CD4-positive, alpha-beta T cell treated with Interleukin-17A for 4 hours (primary cell): ENCODE results near the gene SETDB2.

ENCODE experiments used
- DNase-seq: peaks from one replicate; pipeline ENCODE4 v3.0.0-alpha.2; 2020; ENCODE audit warnings: mixed read lengths

SETDB2 gene

DNA sequence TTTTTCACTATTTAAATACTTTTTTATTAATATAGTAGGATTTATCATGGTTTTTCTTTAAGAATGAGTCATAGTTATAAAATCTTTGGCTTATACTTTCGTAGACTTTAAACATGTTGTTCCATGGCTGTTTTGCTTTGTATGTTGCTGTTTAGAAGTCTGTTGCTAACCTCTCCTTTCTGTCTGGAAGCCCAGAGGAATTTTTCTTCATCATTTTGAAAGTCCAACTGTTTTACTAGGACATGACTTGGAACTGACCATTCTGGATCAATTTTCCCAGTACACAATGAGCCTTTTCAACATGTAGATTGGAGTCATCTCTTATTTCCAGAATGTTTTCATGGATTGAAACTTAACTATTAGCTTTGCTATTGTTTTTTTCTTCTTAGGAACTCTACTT is 8.1 kb upstream of the SETDB2 start:
- no peak for DNase-seq

DNA sequence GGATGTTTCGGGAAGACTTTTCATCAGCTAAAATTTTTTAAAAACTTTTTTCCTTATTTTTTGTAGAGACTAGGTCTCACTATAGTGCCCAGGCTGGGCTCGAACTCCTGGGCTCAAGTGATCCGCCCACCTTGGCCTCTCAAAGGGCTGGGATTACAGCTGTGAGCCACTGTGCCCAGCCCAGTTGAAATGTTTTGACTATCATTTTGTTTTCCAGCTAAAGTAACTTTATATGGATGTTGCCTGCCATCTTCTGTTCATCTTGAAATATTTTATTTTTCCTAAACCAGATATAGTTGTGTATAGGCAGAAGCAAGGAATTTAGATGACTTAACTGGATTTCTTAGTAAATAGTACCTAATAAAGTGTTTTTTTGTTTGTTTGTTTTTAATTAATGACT is 7.2 kb upstream of the SETDB2 start:
- DNase-seq: no peak

DNA sequence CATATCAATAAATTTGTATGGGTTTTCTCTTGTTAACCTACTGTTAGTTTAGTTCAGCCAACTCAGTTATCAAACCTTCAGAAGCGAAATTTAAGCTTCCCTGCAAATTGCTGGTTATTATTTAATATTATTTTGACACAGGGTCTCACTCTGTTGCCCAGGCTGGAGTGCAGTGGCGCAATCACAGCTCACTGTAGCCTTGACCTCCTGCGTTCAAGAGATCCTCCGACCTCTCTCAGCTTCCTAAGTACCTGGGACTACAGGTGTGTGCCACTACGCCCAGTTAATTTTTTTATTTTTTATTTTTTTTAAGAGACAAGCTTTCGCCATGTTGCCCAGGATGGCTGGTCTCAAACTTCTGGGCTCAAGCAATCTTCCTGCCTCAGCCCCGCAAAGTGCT is 6.4 kb upstream of the SETDB2 start:
- no peak for DNase-seq

DNA sequence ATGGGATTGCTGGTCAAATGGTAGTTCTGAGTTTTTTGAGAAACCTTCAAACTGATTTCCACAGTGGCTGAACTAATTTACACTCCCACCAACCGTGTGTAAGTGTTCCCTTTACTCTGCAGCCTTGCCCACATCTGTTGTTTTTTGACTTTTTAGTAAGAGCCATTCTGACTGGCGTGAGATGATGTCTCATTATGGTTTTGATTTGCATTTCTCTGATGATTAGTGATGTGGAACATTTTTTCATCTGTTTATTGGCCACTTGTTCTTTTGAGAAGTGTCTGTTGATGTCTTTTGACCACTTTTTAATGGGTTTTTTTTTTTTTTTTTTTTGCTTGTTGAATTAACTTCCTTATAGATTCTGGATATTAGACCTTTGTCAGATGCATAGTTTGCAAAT is 4.5 kb upstream of the SETDB2 start:
- no peak for DNase-seq

DNA sequence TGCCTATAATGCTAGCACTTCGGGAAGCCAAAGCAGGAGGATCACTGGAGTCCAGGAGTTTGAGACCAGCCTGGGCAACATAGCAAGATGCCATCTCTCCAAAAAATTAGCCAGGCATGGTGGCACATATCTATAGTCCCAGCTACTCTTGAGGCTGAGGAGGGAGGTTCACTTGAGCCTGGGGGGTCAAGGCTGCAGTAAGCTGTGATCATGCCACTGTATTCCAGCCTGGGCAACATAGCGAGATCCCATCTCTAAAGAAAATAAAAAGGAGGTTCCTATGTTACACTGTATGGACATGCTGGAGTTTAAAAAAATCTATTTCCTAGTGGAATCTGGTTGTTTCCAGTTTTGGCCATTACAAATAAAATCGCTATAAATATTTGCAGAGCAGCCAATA is 2.8 kb upstream of the SETDB2 start:
- no peak for DNase-seq

DNA sequence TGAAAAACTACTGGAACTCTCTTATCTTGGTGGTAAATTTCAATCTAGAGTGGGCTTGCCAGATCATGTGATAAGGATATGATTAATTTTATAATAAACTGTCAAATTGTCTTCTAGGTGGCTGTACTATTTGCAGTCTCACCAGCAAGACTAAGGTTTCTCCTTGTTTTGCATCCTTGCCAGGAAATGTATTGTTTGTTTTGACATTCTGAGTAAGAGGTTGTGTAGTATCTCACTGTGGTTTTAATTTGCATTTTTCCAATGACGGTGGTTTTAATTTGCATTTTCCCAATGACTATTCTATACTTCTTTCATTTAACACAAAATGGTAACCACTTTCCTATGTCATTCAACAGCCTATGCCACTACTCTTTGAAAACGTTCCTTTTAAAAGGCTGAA is 2.2 kb upstream of the SETDB2 start:
- DNase-seq: no peak

DNA sequence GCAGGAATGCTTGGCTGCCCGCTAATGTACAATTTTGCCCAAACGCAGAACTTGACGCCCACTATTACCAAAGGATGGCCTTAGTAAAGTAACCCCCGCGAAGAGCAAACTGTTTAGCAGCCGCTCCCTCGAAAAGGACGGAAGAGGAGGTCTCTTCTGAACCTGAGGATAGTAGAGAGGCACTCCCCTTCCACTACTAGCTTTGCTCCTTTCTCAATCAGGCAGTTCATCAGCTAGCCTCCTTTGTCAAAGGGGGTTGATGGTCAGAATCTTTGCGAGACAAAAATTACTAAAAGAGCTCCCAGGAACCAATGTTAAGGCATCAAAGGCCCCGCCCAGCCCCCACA is 744 bp upstream of the SETDB2 start:
- DNase-seq: no peak

DNA sequence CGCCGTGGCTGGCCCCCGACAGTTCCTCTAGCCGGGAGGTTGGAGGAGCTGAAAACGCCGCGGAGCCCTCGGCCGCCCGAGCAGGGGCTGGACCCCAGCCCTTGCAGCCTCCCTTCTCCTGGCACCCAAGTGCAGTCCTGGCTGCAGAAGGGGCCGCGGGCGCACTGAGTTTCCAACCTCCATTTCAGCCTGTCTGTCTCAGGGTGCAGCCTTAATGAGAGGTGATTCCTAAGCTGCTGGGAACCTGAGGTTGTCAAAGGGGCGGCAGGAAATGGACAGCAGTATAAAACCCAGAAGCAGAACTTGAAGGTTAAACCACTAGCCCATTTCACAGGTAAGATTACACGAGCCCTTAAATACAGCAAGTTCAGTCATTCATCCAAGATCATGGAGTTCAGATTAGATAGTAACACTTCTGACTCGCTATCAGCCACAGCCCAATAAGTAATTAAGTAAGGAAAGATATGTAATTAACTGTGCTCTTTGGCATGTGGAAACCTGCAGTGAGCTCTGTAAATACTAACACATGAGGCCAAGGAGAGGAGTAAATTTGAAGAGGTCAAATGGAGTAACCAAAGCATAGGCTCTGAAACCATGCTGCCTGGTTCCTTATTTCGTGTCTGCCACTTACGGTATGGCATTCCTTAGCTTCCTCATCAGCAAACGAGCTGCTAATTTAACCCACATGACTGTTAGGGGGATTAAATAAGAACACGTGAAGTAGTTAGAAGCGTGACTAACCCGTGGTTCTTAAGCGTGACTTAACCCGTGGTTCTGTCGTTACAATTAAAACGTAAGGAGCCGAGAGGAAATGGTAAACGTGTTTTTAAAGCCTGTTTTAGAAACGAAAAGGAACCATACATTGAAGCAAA is 686 bp downstream of the SETDB2 start:
- DNase-seq: peak; percentile 43

DNA sequence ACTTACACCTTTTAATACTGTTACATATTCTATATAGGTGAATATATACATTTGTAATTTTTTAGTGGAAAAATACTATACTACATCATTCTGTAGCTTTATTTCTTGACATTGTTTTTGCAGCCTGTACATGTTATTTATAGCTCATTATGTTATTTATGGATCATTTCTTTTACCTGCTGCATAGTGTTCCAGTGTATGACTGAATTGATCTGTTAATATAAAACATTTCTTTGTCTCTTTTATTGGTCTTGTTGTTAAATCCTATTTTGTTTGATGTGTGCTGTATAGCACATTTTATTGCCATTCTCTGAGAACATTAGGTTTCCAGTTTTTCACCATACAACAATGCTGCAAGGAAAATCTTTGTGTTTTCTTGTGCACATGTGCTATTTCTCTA is 2.4 kb downstream of the SETDB2 start:
- DNase-seq: no peak

DNA sequence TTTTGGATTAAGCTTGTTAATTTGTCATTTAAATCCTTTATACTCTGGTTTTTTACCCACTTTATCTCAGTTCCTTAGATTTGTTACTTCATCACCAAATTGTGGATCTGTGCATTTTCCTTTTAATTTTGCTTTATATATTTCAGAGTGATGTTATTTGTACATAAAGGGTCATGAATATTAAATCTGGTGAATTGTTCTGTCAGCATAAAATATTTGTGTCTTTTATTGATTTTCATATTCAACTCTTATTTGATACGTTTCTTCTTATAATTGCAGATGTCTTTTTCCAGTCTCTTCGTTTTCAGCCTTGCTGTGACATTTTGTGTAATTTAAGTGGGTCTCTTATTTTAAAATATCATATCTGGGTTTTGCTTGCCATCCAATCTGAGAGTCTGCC is 4.7 kb downstream of the SETDB2 start:
- DNase-seq: no peak

DNA sequence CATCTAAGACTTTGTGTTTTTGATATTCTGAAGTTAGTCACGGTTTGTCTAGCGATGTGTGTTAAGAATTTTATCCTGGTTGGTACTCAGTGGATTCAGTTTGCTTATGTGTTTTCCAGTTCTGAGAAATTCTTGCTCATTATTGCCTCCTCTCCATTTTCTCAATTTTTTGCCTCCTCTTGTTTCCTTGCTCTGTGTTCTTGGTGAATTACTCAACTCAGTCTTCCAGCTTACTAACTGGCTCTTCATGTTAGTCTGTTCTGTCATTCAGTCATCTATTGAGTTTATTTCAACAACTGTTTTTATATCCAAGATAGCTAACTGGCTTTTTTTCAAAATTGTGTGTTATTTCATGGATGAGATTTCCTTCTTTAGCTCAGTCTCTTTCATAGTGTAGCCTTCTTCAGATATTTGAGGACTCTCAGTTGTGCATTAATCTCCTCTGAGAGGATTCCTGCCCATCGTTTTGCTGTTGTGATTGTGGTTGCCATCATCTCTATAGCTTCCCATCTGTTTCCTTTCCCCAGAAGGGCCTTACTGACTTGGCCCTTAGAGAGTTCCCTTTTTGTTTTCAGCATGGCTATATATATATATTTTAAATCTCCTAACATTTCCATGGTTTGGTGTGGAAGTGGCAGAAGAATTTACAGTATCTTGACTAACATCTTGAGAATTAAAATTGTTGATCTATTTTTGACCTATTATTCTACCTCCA is 6.2 kb downstream of the SETDB2 start:
- DNase-seq: no peak

DNA sequence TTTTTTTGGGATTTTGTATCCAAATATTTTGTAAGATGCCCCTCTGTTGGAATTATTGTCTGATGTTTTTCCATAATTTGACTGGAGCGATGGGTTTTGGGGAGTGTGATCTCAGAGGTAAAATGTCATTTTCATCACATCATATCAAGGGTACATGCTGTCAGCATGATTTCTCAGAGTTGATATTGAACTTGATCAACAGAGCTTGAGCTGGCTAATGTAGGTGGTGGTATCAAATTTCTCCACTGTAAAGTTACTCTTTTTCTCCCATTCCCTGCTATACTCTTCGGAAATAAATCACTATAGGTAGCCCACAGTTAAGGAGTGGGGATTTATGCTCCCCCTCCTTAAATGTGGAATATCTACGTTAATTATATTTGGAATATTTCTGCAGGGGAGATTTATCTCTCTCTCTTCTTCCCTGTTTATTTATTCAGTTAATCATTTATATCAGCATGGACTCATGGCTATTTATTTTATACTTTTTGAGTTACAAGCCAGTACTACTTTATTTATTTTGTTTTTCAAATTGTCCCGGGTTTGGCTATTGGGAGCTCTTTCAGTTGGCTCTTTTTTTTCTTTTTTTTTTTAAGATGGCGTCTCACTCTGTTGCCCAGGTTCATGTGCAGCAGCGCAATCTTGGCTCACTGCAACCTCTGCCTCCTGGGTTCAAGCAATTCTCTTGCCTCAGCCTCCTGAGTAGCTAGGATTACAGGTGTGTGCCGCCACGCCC is 8.8 kb downstream of the SETDB2 start:
- no peak for DNase-seq

DNA sequence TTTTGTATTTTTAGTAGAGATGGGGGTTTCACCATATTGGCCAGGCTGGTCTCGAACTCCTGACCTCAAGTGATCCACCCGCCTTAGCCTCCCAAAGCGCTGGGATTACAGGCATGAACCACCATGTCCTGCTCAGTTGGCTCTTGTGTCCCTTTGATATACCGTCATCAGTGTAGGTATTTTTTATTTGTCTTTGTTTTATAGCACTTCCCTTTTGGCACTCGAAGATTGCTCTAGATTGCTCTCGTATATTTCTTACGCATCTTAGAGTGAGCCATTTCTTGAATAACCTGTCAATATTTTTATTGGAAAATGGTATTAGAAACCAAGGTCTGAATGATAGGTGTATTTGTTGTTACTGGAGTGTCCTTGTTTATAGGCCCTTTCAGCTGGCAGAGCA is 9.4 kb downstream of the SETDB2 start:
- no peak for DNase-seq

DNA sequence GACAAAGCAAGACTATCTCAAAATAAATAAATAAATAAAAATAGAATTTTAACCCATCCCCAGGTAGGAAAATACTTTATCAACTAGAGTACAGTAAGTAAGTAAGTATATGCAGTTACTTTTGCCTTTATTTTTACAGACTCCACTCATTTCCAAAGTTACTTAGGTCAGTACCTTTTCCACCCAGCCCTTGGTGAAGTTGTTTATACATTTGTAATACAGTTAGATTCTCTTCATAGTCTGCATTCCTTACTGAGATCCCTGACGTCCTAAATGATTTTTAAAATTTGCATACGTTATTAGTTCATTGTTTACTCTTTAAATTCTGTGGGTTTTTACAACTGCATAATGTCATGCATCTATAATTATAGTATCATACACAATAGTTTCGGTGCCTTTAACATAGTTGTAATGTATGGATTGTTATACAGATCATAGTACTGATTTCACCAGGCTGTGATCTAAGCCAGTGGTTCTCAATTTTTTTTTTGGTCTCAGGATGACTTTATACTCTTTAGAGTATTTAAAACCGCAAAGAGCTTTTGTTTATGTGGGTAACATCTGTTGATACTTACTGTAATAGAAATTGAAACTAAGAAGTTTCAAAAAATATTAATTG is 10.4 kb downstream of the SETDB2 start:
- DNase-seq: no peak

DNA sequence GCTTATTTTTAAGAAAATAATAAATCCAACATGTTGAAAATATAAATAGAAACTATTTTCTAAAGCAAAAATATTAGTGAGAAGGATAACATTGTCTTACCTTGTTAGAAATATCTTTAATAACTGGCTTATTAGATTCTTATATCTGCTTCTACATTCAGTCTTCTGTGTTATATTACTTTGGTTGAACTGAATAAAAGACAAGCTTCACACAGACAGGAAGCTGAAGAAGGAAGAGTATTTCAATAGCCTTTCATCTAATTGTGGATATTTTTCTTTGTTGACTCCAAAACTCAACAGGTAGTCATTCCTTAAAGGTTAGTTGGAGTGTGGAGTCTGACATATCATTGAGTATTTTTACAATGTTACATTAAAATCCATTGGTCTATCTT is 10.9 kb downstream of the SETDB2 start:
- DNase-seq: no peak

DNA sequence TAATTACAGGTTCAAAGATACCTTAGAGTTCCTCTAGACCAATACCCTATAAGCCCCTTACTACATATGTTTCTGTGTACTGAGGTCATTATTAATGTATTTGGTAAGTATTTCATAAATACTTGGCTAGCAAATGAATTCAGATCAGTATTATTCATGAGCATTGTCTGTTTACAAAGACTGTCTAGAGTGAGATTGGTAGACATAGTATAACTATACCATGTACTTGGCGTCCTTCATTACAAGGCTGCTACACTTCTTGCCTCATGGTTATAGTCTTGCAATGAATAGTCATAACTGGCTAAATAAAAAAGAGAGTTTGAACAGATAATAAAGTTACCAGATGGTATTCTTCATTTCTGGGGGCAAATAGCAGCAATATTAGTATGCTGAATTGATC is 12.1 kb downstream of the SETDB2 start:
- no peak for DNase-seq

DNA sequence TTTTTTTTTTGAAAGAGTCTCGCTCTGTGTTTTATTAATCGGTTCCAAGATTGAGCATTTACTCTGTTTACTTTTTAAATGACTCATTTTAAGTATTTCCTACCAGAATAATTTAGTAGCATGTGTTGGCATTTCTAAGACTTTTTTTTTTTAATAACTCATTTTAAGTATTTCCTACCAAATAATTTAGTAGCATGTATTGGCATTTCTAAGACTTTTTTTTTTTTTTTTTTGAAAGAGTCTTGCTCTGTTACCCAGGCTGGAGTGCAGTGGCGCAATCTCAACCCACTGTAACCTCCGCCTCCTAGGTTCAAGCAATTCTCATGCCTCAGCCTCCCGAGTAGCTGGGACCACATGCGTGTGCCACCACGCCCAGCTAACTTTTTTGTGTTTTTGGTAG is 13.1 kb downstream of the SETDB2 start:
- no peak for DNase-seq

DNA sequence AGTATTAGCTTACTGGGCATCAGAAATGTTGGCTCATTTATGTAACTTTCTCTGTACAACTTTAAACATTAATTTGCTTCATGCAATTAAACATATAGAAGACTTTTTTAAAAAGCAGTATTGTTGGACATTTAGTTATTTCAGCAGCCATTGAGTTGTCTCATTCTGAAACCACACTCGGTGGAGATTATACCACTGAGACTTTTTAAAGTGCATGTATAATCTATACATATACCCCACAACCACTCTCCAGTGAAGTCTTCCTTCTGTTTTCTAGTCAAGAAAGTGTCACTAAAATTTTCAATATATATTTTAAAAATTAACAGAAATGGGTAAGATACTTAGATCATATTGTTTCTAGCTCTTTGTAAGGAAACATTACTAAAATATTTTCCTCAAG is 15.5 kb downstream of the SETDB2 start:
- DNase-seq: no peak

DNA sequence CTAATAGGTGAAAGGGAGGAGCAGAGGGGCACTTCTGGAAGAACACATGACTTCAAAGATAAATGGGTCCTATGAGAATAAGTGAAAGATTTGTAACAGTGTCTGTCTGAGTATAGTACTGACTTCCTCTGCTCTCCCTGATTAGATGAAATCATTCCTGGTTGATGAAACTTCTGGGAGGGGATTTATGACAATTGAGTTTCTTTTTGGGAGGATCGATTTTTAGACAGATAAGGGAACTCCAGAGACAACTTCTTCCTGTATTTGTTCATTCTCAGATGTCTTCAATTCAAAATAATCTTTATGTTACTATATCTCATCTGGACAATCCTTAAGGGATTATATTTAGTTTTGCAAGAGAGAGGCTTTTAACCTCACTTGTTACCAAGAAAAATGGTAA is 20.0 kb downstream of the SETDB2 start:
- DNase-seq: no peak

DNA sequence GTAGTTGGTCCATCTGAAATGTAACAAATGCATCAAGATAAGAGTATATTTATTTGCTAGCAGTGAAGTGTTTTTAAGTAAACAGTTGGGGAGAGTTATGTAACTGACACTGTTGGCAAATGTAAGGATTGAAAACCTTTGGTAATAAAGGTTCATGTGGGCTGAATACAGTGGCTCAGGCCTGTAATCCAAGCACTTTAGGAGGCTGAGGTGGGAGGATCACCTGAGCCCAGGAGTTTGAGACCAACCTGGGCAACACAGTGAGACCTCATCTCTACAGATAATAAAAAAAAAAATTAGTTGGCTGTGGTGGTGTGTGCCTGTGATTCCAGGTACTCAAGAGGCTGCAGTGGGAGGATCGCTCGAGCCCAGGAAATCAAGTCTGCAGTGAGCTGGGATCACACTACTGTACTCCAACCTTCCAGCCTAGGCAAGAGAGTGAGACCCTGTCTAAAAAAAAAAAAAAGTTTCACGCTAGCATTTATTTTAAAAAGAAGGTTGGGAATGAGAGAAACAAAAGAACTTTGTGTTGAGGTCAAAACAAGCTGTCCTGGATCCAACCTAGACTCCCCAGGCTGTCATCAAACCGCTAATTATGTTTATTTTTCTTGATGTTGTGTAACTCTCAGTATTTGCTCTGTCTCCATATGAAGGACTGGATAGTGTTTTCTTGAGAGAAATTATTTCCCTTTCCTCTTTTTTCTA is 20.7 kb downstream of the SETDB2 start:
- DNase-seq: no peak

DNA sequence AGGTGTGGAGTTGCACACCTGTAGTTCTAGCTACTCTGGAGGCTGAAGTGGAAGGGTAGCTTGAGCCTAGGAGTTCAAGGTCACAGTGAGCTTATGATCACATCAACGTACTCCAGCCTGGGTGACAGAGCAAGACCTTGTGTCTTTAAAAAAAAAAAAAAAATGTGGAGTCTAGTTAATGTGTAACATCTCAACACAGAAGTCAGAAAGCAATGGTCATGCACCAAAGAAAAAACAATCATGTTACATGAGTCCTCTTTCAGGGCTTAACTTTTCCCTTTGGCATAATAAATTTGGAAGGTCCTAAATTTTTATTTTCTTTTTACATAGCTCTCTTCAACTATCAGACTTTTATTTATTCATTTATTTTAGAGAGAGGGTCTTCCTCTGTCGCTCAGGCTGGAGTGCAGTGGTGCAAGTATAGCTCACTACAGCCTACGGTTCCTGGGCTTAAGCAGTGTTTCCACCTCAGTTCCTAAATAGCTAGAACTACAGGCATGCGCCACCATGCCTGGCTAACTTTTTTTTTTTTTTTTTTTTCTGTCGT is 22.3 kb downstream of the SETDB2 start:
- no peak for DNase-seq

DNA sequence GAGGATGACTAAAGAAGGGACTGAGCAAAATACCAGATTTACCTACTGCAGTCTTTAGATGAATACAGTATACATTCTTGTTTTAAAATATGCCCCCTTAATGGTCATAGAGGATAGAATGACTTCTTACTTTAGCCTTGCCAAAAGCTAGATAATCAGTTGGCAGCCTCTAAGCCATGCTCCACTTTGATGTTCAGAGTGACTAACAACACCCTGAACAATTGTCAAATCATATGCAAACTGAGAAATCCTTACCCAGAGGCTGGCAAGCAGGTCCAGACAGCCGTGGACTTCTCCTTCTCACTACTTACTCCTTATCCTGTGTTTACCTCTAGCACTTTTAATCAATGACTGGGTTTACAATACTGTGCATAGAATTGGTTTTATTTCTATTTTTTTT is 28.1 kb downstream of the SETDB2 start:
- no peak for DNase-seq

DNA sequence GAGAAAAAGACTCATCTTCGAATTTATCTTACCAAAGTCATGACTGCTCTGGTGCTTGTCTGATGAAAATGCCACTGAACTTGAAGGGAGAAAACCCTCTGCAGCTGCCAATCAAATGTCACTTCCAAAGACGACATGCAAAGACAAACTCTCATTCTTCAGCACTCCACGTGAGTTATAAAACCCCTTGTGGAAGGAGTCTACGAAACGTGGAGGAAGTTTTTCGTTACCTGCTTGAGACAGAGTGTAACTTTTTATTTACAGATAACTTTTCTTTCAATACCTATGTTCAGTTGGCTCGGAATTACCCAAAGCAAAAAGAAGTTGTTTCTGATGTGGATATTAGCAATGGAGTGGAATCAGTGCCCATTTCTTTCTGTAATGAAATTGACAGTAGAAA is 32.5 kb downstream of the SETDB2 start:
- DNase-seq: no peak
